Measurements from ENCODE around the gene R3HDM2.
"Not testable (repeated sequence)": the region's sequence is repeated elsewhere in the genome, so short reads cannot be mapped to it uniquely, and the experiment has no call there.

R3HDM2 gene

GRCh38 chr12:57428965-57429364 is 1.9 kb downstream of the R3HDM2 start:
- POLR2A ChIA-PET = interaction anchor here (0.6 kb wide), 1 partner anchor 64 kb away, joined by 5 read pairs; no protein-coding TSS in a partner anchor
- CTCF ChIA-PET = interaction anchor here (1.0 to 6.9 kb wide), 5 partner anchors 8 to 46 kb away, joined by 3 to 58 read pairs (median 6); no protein-coding TSS in a partner anchor
- no peak for TF ChIP-seq CTCF (IDR thresholded peaks at IDR 0.05; ENCODE audit: control extremely low read depth, extremely low read depth, low read depth, missing control alignments)
- no peak for DNase-seq (ENCODE audit: extremely low spot score)

GRCh38 chr12:57426948-57427347 is 3.9 kb downstream of the R3HDM2 start:
- not testable (repeated sequence) for DNase-seq (ENCODE audit: extremely low spot score)
- ChIA-PET CTCF (interaction anchor here (1.2 to 6.9 kb wide), 3 partner anchors 25 to 184 kb away, joined by 3 to 58 read pairs (median 4); no protein-coding TSS in a partner anchor), POLR2A (interaction anchor here (0.7 kb wide), 1 partner anchor 171 kb away, joined by 6 read pairs; no protein-coding TSS in a partner anchor)

- no peak for DNase-seq (ENCODE audit: extremely low spot score)
- no peak for TF ChIP-seq CTCF (IDR thresholded peaks at IDR 0.05; ENCODE audit: control extremely low read depth, extremely low read depth, low read depth, missing control alignments)
- ChIA-PET POLR2A (no interaction called here), CTCF (interaction anchor here (0.7 to 1.8 kb wide), 3 partner anchors 9 to 54 kb away, joined by 3 to 11 read pairs (median 4); no protein-coding TSS in a partner anchor)
These were observed 10.4 kb downstream of the R3HDM2 start for GRCh38 chr12:57420482-57420881.

- POLR2A ChIA-PET = no interaction called here
- CTCF ChIA-PET = interaction anchor here (0.9 to 2.9 kb wide), 5 partner anchors 8 to 176 kb away, joined by 3 to 14 read pairs (median 3); partner anchors contain the start of genes INHBC and INHBE
- no peak for TF ChIP-seq CTCF (IDR thresholded peaks at IDR 0.05; ENCODE audit: control extremely low read depth, extremely low read depth, low read depth, missing control alignments)
- no peak for DNase-seq (ENCODE audit: extremely low spot score)
These were observed 11.3 kb downstream of the R3HDM2 start for GRCh38 chr12:57419495-57419894.

DNA sequence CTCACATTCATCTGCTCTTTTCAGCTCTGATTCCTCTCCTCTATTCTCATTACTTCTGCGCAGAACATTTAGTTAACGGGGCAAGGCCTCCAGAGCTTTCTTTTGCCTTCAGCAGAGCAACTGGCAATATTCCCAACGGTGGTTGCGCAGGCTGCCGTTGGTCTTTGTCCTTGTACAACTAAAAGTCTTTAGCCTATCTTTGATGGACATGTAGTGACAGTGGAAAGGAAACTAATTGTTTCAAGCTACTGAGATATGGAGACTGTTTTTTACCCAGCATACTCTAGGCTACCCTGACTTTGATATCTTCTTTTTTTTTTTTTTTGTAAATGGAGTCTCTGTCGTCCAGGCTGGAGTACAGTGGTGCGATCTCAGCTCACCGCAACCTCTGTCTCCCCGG is 12.6 kb downstream of the R3HDM2 start:
- TF ChIP-seq CTCF (IDR thresholded peaks at IDR 0.05; ENCODE audit: control extremely low read depth, extremely low read depth, low read depth, missing control alignments) = no peak
- DNase-seq (ENCODE audit: extremely low spot score) = no peak
- ChIA-PET POLR2A (no interaction called here), CTCF (interaction anchor here (1.1 to 2.9 kb wide), 4 partner anchors 12 to 175 kb away, joined by 3 to 14 read pairs (median 4); partner anchors contain the start of gene INHBE)

GRCh38 chr12:57416039-57416996 is 14.5 kb downstream of the R3HDM2 start:
- ChIA-PET CTCF (interaction anchor here (1.3 kb wide), 1 partner anchor 55 kb away, joined by 3 read pairs; no protein-coding TSS in a partner anchor), POLR2A (no interaction called here)
- no peak for DNase-seq (ENCODE audit: extremely low spot score)
- no peak for TF ChIP-seq CTCF (IDR thresholded peaks at IDR 0.05; ENCODE audit: control extremely low read depth, extremely low read depth, low read depth, missing control alignments)

Measured in GM10248 (cell line).